ENCODE results near the gene NPNT.

The NPNT gene

DNA sequence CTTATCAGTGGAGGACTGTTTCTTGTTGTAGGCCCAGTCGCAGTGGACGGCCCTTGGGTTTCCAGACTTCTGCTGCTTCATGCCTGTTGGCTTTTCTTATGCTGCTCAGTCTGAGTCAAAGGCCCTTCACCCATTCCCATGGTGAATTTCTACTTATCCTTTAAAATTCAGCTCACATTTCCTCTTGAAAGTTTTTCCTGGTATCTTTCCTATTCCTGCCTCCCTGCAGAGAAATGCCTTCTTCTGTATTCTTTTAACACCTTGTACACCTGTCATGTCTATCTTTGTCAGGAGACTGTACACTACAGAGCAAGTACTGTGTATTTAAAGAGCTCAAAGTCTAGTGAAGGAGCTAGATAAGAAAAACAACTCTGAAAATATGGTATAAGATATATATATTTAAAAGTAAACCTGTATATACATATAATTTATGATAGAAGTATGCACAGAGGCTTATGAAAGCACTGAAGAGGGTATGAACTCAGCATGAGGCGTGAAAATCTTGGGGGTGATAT lies 22.0 kb downstream of the NPNT start:
- no peak for DNase-seq (ENCODE audit: low spot score)

DNA sequence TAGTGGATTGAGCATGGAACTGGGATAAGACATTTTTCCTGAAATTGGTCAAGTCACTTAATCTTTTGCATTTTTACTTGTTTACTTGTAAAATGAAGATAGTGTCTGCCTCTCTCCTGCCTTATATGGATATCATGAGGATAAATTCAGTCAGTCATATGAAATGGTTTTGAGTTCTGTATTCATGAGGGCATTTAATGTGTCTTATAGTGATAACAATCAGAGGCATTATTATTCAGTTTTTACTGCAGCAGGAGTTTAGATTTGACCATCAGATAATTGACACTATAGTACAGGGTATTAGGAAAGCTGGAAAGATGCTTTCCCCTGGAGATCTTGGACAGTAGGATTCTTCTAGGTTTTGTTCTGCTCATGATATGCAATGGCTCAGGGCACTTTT lies 26.0 kb downstream of the NPNT start:
- DNase-seq (ENCODE audit: low spot score): no peak

DNA sequence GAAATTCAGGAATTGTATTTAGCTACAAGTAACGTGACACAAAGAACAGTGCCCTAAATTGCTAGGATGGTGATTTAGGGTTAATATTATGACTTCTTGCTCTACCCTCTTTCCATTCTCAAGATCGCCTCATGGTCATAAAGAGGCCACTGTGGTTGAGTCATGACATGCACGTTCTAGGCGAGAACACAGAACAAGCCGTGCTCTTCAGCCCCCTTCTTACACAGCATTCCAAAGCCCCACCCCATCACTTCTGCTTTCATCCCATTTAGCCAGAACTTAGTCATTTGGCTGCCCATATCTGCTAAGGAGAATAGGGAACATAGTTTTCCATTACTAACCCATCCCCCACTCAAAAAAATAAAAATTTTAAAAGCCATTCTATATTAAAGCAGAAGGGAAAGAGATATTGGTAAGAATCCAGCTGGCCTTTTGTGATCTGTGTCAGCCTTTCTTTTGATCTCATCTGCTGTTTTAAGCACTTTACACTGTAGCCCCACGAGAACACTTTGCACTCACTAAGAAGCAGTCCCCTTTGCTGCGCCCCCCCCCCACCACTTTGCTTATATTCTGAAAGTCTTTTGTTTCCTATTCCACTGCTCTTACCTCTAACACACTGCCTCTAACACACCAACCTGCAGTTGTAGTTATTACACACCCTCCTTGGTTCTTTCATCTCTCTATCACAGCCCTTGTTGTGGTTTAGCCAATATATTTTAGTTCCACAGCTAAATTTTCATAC lies 28.4 kb downstream of the NPNT start:
- no peak for DNase-seq (ENCODE audit: low spot score)

DNA sequence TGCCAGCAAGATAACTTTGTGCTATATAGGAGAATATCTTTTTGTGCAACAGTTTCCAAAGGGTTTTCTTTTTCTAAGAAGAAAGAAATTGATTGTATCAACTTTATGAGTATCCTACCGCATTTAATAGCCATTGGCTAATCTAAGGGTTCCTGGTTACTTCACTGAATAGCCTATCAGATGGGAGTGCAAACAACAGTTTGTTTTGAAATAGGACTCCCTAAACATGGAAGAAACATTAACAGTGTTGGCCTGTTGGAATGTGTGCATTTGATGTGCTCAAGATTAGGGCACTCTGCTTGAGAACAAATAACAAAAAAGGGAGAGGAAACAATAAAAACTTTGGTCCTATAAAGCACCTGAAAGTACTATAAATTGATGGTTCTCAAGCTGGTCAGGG lies 29.1 kb downstream of the NPNT start:
- no peak for DNase-seq (ENCODE audit: low spot score)

DNA sequence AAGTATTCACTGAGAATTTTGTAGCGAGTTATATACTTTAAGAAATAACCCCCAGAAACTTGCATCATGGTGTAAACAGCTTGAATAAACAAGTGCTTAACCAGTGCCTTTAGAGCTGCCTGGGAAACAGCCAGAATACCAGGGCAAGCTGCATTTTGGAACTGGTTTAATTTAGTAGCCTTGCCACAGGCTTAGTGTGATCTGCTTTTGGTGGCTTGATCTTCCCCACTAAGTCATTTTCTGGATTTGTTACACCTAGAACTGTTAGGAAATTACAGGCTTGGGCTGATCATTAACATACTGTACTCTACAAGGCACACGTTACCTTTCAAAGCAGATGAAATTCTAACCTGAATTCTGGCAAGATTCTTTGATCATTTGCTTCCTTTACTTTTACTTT lies 35.4 kb downstream of the NPNT start:
- no peak for DNase-seq (ENCODE audit: low spot score)

- DNase-seq (ENCODE audit: low spot score): no peak
Measured at GRCh38 chr4:105933083-105933482, 37.8 kb downstream of the NPNT start.

DNA sequence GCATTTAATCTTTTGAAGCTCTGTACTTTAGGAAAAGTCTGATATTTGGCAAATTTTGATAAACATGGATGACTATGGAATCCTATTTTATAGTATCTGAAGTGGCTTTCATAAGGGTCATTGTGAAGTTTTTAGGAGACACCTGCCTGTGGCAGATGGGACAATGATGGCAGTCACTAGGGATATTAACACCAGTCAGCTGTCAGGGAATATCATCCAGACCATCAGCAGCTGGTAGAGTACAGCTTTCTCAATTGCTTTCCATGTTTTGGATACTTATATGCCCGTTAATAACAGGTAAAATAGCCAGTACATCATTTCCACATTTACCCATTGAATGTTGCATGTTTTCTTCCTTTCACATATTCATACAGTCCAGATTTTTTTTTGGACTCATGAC lies 39.1 kb downstream of the NPNT start:
- no peak for DNase-seq (ENCODE audit: low spot score)

GRCh38 chr4:105936901-105937300 lies 41.6 kb downstream of the NPNT start:
- DNase-seq (ENCODE audit: low spot score): no peak

DNA sequence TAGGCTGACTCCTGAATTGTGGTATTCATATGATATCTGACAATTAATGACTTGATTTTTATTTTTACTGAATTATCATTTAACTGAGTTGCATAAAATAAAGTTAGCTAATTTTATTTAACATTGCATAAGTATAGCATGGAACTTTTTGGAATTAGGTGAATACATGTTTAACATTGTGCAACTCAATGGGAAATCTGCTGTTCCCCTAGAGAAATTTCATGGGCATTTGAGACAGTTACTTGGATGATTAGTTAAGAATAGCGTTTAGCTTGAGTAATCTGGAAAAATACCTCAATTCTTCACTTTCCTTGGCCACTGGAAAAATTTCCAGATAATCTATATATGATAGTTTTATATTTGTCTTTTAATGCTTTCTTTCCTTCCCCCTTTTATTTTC lies 42.5 kb downstream of the NPNT start:
- no peak for DNase-seq (ENCODE audit: low spot score)

GRCh38 chr4:105943234-105943633 lies 48.0 kb downstream of the NPNT start:
- DNase-seq (ENCODE audit: low spot score): no peak

DNA sequence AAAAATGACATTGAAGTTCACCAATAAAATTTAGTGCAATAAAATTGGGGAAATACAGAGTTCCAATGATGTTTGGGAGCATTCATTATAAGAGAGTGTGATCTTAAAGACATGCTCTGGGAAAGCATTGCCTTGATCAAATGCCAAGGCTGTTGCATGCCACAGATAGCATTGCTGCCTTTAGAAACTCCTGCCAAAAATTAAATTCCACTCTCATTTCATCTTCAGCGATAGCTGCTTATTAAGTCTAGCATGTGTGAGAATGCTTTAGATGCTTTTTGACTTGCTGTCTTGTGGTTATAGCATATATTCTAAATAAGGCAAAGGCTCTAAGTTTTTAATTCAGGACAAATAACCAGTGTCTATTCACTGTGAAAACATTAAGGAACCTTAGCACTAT lies 49.3 kb downstream of the NPNT start:
- no peak for DNase-seq (ENCODE audit: low spot score)

GRCh38 chr4:105946771-105947170 lies 51.5 kb downstream of the NPNT start:
- DNase-seq (ENCODE audit: low spot score): no peak

- DNase-seq (ENCODE audit: low spot score): no peak
Measured at GRCh38 chr4:105950701-105951100, 55.4 kb downstream of the NPNT start.

GRCh38 chr4:105951198-105951597 lies 55.9 kb downstream of the NPNT start:
- no peak for DNase-seq (ENCODE audit: low spot score)

DNA sequence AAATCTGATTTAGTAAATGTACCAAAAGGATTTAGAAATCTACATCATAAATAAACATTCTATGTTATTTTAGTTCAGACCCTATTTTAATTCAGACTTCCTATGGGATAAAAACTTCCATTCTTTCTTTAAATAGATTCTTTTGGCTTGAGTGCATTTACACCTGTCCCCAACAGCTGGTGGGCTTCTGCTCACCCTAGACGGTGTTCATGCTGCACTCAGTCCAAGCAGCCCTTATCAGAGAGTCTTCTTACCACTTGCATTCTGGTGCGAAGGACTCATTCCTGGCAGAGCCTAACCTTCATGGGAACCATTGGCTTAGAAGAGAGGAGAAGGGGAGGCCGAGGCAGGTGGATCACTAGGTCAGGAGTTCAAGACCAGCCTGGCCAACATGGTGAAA lies 57.3 kb downstream of the NPNT start:
- DNase-seq (ENCODE audit: low spot score): no peak

DNA sequence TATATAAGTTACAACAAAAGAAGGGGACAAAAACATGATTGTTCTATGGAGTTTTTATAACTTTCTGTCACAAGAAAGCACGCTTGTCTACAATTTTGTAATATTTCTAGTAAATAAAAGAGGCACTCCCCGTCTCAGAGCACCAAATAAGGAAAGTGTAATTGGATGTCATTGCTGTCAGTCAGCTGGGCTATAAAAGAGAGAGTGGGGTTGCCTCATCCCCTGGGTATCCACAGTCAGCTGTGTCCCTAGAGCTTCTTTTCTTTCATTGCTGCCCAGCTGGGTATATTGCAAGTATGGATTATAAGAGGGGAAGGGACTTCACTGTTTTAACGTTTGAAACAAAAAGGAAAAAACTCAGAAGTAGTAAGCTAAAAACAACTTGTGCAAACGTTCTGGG lies 61.3 kb downstream of the NPNT start:
- no peak for DNase-seq (ENCODE audit: low spot score)

GRCh38 chr4:105957680-105958079 lies 62.4 kb downstream of the NPNT start:
- no peak for DNase-seq (ENCODE audit: low spot score)

DNA sequence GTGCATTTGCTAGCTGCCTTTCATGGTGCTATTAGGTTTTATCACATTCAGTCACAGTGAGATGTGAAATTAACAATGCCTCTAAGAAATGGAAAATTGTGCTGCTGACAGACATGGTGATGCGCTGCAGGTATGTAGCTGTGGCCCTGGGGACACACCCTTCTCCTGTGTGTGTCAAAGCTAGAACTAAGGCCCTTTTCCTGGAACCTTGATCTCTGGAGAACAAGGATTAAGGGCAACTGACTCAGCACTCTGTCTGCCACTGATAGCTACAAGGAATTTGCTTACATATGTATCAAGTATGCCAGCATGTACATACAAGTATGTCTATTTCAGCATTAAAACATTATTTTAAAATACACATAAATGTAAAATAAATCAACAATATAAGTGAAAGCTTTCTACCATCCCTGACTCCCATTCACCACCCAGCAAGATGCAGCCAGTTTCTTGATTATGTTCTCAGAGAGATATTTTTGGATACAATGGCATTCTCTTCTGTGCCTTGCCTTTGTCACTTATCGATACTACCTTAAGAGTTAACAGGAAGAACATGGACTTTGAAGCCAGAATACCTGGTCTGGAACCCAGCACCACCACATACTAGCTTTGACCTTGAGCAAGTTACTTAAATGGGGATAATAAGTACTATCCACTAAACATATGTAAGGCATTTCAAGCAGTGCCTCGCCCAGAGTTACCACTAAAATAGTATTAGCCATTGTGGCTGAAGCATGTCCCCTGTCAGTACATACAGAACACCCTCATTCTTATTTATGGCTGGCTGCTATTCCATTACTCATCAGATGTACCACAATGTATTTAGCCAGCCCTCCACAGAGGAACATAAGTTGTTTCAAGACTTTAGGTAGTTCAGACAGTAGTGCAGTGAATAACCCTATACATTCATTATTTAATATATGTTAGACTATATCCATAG lies 68.5 kb downstream of the NPNT start:
- DNase-seq (ENCODE audit: low spot score): no peak

GRCh38 chr4:105965183-105965800 lies 70.0 kb downstream of the NPNT start:
- DNase-seq (ENCODE audit: low spot score): no peak

GRCh38 chr4:105966051-105966450 lies 70.8 kb downstream of the NPNT start:
- no peak for DNase-seq (ENCODE audit: low spot score)

- DNase-seq (ENCODE audit: low spot score): no peak
Measured at GRCh38 chr4:105967058-105967658, 71.9 kb downstream of the NPNT start.

DNA sequence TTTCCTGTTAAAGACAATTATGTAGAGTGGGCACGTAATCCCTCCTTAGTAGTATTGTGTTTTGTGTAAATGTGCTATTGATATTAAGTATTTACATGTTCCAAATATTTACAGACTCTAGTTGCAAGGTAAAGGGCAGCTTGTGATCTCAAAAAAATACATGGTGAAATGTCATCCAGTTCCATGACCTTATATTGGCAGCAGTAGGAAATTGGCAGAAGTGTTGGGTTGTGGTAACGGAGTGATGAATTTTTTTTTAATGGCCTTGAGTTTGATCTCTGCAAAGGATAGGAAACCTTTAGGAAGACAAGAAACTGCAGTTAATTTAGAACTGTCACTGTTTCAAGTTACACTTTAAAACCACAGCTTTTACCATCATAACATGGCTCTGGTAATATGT lies 74.3 kb downstream of the NPNT start:
- DNase-seq (ENCODE audit: low spot score): no peak
